ENCODE measurements around the gene MCM3AP.

MCM3AP gene

DNA sequence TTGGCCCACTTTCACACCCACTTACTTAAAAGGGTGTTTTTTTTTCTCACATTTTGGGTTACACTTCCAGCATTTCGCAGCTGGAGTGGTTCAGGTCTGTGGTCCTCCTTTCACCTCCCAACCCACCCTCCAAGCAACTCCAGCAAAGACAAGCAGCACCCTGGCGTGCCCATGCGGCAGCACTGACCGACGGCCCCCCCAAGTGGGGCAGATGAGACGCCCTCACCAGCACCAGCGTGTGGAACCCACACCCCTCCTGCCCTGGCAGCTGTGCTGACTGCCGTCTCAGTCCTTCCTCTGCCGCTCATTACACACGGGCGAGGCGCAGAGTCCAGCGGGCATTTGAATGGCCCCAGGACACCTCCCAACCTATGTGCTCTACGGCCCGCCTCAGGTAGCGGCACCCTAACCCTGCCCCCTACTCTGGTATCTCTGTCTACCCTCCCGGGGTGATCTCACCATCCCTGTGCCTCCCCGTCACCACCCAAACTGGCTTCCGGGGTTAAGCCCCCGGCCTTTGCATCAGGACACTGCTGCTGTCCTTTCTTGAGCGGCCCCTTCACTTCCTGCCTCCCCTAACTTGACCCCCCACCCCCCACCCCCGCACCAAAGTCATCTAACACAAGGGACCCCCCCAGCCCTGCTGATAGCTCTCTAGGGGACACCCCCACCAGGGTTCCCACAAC lies 67.8 kb downstream of the MCM3AP start:
- no peak for TF ChIP-seq CTCF (IDR thresholded peaks at IDR 0.05; ENCODE audit: low read depth, low read length)
- Histone ChIP-seq H3K27me3 (no peaks in the 10 kb centered on the region), H3K36me3 (peaks cover 47% of the 10 kb centered on the region), H3K4me1 (peaks cover 12% of the 10 kb centered on the region), H3K9me3 (no peaks in the 10 kb centered on the region), H3K4me3 (ENCODE audit: low read depth, low read length) (no peak overlapping the region)
- no peak for DNase-seq

DNA sequence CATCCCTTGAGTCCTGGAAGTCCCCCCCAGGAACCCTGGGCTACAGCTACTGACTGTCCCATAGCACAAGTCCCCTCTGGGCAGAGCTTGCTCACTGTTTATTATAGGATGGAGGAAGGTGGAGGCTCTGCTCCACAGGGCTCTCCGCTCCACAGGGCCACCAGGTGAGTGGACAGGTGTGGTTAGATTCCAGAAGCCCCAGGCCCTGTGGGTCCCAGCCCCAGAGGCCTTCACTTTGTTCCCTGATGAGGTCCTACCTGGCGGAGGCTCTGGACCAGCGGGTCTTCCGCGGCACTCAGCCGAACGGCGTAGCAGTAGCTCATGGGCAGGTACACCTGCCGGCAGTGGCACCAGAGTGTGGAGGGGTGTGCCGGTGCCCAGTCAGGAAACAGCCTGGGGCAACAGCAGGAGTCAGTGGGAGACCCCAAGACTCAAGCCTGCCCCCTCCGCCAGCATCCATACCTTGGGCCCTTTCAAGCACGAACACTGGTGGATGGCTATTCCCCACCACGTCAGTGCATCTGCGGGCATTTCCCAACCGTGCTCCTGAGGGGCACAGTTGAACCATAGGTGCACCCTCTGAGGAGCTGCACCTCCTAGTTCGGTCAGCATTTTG lies 69.2 kb downstream of the MCM3AP start:
- H3K4me3 ChIP-seq (ENCODE audit: low read depth, low read length), result no peak overlapping the region
- peaks cover 12% of the 10 kb centered on the region for H3K4me1 ChIP-seq
- no peaks in the 10 kb centered on the region for H3K27me3 ChIP-seq
- DNase-seq, result no peak
- TF ChIP-seq CTCF (IDR thresholded peaks at IDR 0.05; ENCODE audit: low read depth, low read length), result no peak
- peaks cover 42% of the 10 kb centered on the region for H3K36me3 ChIP-seq
- no peaks in the 10 kb centered on the region for H3K9me3 ChIP-seq

GRCh38 chr21:46215436-46216131 lies 69.8 kb downstream of the MCM3AP start:
- peaks cover 43% of the 10 kb centered on the region for H3K36me3 ChIP-seq
- no peak for DNase-seq
- TF ChIP-seq CTCF (IDR thresholded peaks at IDR 0.05; ENCODE audit: low read depth, low read length), result no peak
- no peaks in the 10 kb centered on the region for H3K27me3 ChIP-seq
- H3K9me3 ChIP-seq, result no peaks in the 10 kb centered on the region
- peaks cover 12% of the 10 kb centered on the region for H3K4me1 ChIP-seq
- H3K4me3 ChIP-seq (ENCODE audit: low read depth, low read length), result no peak overlapping the region

DNA sequence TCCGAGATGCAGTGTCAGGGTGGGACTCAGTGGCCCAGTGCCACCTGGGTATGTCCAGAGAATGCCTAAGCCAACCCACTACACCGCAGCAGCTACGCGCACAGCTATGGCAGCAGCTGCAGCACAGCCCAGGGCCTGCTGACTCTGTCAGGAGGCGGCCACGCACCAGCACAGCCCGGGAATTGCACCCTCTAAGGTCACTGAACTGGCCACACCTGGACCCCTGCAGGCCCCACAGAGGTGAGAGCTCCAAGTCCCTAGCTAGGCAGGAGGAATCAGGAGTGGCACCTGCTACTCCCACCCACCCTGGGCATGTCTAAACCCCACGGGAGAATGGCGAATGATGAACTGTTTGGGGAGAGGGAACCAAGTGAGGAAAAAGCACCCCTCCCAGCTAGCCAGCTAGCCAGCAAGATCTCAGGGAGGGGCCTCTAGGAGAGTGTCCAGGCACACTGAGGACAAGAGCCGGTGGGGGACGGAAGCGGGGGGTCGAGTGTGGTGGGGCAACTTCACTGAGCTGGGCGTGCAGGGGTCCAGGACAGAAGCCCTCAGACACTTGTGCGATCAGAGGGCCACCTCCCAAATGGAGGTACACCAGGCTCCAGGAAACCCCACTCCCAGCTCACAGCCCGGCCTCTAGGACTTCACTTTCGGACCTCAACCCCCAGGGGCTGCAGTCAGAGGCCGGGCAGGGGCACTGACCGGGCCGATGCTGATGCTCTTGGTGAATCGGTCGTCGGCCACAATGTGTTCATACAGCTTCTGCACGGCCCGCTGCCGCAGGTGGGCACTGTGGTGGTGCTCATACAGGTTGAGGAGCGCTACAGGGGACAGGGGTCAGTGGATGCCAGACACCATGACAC lies 70.7 kb downstream of the MCM3AP start:
- H3K36me3 ChIP-seq, result peaks cover 40% of the 10 kb centered on the region
- DNase-seq, result no peak
- H3K27me3 ChIP-seq, result no peaks in the 10 kb centered on the region
- TF ChIP-seq CTCF (IDR thresholded peaks at IDR 0.05; ENCODE audit: low read depth, low read length), result no peak
- H3K9me3 ChIP-seq, result no peaks in the 10 kb centered on the region
- H3K4me3 ChIP-seq (ENCODE audit: low read depth, low read length), result no peak overlapping the region
- H3K4me1 ChIP-seq, result peaks cover 12% of the 10 kb centered on the region

DNA sequence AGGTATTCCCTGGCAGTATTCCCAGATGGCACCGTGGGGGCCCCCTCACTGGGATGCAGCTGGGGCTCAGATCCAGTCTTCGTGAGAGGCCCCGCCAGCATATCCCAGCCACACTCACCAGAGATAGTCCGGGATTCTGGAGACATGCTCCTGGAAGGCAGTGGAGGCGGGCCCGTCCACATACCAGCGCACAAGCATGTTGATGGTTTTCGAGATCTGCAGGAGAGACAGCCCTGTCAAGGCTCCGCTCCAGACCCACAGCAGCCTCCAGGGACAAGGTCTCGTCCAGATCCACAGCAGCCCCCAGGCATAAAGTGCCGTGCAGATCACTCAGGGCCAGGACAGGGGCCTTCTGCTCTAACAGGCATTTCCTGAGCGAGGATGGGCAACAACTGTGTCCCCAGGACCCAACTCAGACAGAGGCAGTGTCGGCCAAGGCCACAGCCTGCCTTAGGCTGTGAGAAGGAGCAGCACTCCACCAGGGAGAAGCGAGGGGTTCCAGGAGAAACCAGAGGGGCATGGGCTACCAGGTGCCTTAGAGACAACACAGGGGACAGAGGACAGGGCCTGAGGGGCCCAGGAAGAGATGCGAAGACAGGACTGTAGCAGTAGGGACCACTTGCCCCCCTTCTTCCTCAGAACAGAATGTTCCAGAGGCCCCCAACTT lies 71.7 kb downstream of the MCM3AP start:
- Histone ChIP-seq H3K4me3 (ENCODE audit: low read depth, low read length) (no peak overlapping the region), H3K9me3 (no peaks in the 10 kb centered on the region), H3K4me1 (peaks cover 12% of the 10 kb centered on the region), H3K36me3 (peaks cover 39% of the 10 kb centered on the region), H3K27me3 (no peaks in the 10 kb centered on the region)
- no peak for TF ChIP-seq CTCF (IDR thresholded peaks at IDR 0.05; ENCODE audit: low read depth, low read length)
- peak; percentile 90 for DNase-seq

Measured in BE2C (cell line).